HepG2 (cell line): ENCODE results near the gene SLC22A7. TPM values are rescaled to one million over a fixed set of nuclear protein-coding genes. Genes with fewer than 3 reads are reported as not detected.

Experiments
- ARID2 ChIP-seq: sonication (generic); formaldehyde crosslinking; IDR thresholded peaks from 2 replicates; pipeline ENCODE4 v1.8.1; 2022; ENCODE audit warnings: mild to moderate bottlenecking, missing genetic modification reagents, borderline replicate concordance
- ARNT ChIP-seq: fragments of 450-650 bp; IDR thresholded peaks from 2 replicates; pipeline ENCODE4 v1.6.1; 2017
- BRD4 ChIP-seq: sonication (generic); formaldehyde crosslinking; IDR thresholded peaks from 2 replicates; pipeline ENCODE4 v1.4.0; 2020; ENCODE audit warnings: missing genetic modification reagents
- CBX5 ChIP-seq: sonication (generic); formaldehyde crosslinking; IDR thresholded peaks from 2 replicates; pipeline ENCODE4 v1.4.0; 2020; ENCODE audit warnings: missing genetic modification reagents, borderline replicate concordance
- FOXK1 ChIP-seq: sonication (generic); formaldehyde crosslinking; IDR thresholded peaks from 2 replicates; pipeline ENCODE4 v1.4.0; 2020; ENCODE audit warnings: low read depth, missing genetic modification reagents, borderline replicate concordance
- GZF1 ChIP-seq: sonication (generic); formaldehyde crosslinking; IDR thresholded peaks from 2 replicates; pipeline ENCODE4 v1.5.1; 2020; ENCODE audit warnings: mild to moderate bottlenecking, missing genetic modification reagents
- KLF12 ChIP-seq: sonication (generic); formaldehyde crosslinking; IDR thresholded peaks from 2 replicates; pipeline ENCODE4 v1.4.0; 2020; ENCODE audit warnings: missing genetic modification reagents, borderline replicate concordance
- MAFK ChIP-seq, 2 experiments: IDR thresholded peaks in 1 of 2; conservative IDR thresholded peaks in 1 of 2; 2 replicates each; pipeline ENCODE4 v1.6.1; 2011; ENCODE audit warnings: improper control_type of control experiment in 2 of 2, low read length in 2 of 2
- MYC ChIP-seq: sonication (generic); formaldehyde crosslinking; IDR thresholded peaks from 2 replicates; pipeline ENCODE4 v1.9.0; 2021; ENCODE audit warnings: missing genetic modification reagents, borderline replicate concordance
- NR1H2 ChIP-seq: sonication (generic); formaldehyde crosslinking; IDR thresholded peaks from 2 replicates; pipeline ENCODE4 v1.8.1; 2022; ENCODE audit warnings: low read depth, missing genetic modification reagents, borderline replicate concordance
- POGZ ChIP-seq: sonication (generic); formaldehyde crosslinking; IDR thresholded peaks from 2 replicates; pipeline ENCODE4 v1.4.0; 2020; ENCODE audit warnings: mild to moderate bottlenecking, missing genetic modification reagents
- RFXAP ChIP-seq: sonication (generic); formaldehyde crosslinking; IDR thresholded peaks from 2 replicates; pipeline ENCODE4 v1.4.0; 2020; ENCODE audit warnings: missing genetic modification reagents, borderline replicate concordance
- SRY ChIP-seq: sonication (generic); formaldehyde crosslinking; IDR thresholded peaks from 2 replicates; pipeline ENCODE4 v1.8.0; 2022; ENCODE audit warnings: mild to moderate bottlenecking, missing genetic modification reagents
- ZFP37 ChIP-seq: sonication (generic); formaldehyde crosslinking; IDR thresholded peaks from 2 replicates; pipeline ENCODE4 v1.4.0; 2020; ENCODE audit warnings: missing genetic modification reagents, borderline replicate concordance
- ZFX ChIP-seq: sonication (generic); formaldehyde crosslinking; IDR thresholded peaks from 2 replicates; pipeline ENCODE4 v1.4.0; 2020; ENCODE audit warnings: mild to moderate bottlenecking, low read depth, missing genetic modification reagents, moderate library complexity
- ZNF124 ChIP-seq: sonication (generic); formaldehyde crosslinking; IDR thresholded peaks from 2 replicates; pipeline ENCODE4 v1.4.0; 2020; ENCODE audit warnings: missing genetic modification reagents
- ZNF143 ChIP-seq: sonication (generic); formaldehyde crosslinking; IDR thresholded peaks from 2 replicates; pipeline ENCODE4 v1.4.0; 2020; ENCODE audit warnings: missing genetic modification reagents
- ZNF160 ChIP-seq: sonication (generic); formaldehyde crosslinking; IDR thresholded peaks from 2 replicates; pipeline ENCODE4 v1.8.0; 2022; ENCODE audit warnings: mild to moderate bottlenecking, inconsistent platforms, missing genetic modification reagents
- ZNF20 ChIP-seq: sonication (generic); formaldehyde crosslinking; IDR thresholded peaks from 2 replicates; pipeline ENCODE4 v1.4.0; 2020; ENCODE audit warnings: mild to moderate bottlenecking, moderate library complexity, missing genetic modification reagents
- ZNF264 ChIP-seq: sonication (generic); formaldehyde crosslinking; IDR thresholded peaks from 2 replicates; pipeline ENCODE4 v1.4.0; 2020; ENCODE audit warnings: missing genetic modification reagents
- ZNF430 ChIP-seq: sonication (generic); formaldehyde crosslinking; IDR thresholded peaks from 2 replicates; pipeline ENCODE4 v1.9.0; 2021; ENCODE audit warnings: mild to moderate bottlenecking, missing genetic modification reagents
- ZNF776 ChIP-seq: sonication (generic); formaldehyde crosslinking; IDR thresholded peaks from 2 replicates; pipeline ENCODE4 v1.4.0; 2020; ENCODE audit warnings: mild to moderate bottlenecking, missing genetic modification reagents
- ZNF790 ChIP-seq: sonication (generic); formaldehyde crosslinking; IDR thresholded peaks from 2 replicates; pipeline ENCODE4 v1.8.0; 2022; ENCODE audit warnings: missing genetic modification reagents, mild to moderate bottlenecking, borderline replicate concordance
- polyA plus RNA-seq, 8 experiments: library from polyadenylated mRNA; depleted of rRNA in 3 of 8; stranded (reverse) in 7 of 8; unstranded in 1 of 8; fragments of >200 nt; fragmentation: Illumina TruSeq in 4 of 8; extraction: Trizol in 4 of 8; gene quantifications; 2 replicates each; pipeline versions ENCODE4 v1.2.1 to v1.2.3, GENCODE V29; 2011 to 2016; ENCODE audit warnings: low read depth in 4 of 8, missing spikeins in 1 of 8, mixed read lengths in 1 of 8; ENCODE audit not compliant: insufficient read depth in 1 of 8
- total RNA-seq, 5 experiments: library from RNA; depleted of rRNA; stranded (reverse); fragments of >200 nt; fragmentation: Illumina TruSeq; extraction: Trizol; gene quantifications; 2 replicates each; pipeline ENCODE4 v1.2.3, GENCODE V29; 2016; ENCODE audit warnings: low read depth in 1 of 5
- TF ChIP-seq, protein P1 (sequence below): IDR thresholded peaks from 2 replicates; pipeline ENCODE4 v1.6.1; 2016; ENCODE audit warnings: low read depth, missing genetic modification reagents, missing compliant biosample characterization
- TF ChIP-seq, protein P2 (sequence below): sonication (generic); formaldehyde crosslinking; IDR thresholded peaks from 2 replicates; pipeline ENCODE4 v1.5.1; 2020; ENCODE audit warnings: missing genetic modification reagents, mild to moderate bottlenecking, borderline replicate concordance

The SLC22A7 gene
- total and polyA plus RNA-seq, 2 of the 13 experiments (the other 11 are each of a cell fraction or from before 2014, with no cell fraction given), result 5.3 to 22.6 TPM

DNA sequence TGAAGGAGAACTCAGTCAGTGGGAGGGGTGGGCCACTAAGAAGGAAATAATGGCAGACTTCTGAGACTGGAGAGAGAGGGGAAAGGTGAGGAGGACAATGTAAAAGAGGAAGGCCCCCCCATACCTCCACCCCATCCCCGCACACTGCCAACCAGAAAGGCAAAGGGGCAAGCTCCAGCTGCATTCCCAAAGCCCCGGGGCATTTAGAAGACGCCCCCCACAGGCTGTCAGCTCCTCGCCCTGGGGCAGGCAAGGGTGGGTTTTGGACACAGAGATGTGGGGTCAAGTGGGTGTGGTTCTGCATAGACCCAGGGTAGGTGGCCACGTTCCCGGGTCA, 20.8 kb upstream of the SLC22A7 start (continued):
- TF ChIP-seq, protein P1, sequence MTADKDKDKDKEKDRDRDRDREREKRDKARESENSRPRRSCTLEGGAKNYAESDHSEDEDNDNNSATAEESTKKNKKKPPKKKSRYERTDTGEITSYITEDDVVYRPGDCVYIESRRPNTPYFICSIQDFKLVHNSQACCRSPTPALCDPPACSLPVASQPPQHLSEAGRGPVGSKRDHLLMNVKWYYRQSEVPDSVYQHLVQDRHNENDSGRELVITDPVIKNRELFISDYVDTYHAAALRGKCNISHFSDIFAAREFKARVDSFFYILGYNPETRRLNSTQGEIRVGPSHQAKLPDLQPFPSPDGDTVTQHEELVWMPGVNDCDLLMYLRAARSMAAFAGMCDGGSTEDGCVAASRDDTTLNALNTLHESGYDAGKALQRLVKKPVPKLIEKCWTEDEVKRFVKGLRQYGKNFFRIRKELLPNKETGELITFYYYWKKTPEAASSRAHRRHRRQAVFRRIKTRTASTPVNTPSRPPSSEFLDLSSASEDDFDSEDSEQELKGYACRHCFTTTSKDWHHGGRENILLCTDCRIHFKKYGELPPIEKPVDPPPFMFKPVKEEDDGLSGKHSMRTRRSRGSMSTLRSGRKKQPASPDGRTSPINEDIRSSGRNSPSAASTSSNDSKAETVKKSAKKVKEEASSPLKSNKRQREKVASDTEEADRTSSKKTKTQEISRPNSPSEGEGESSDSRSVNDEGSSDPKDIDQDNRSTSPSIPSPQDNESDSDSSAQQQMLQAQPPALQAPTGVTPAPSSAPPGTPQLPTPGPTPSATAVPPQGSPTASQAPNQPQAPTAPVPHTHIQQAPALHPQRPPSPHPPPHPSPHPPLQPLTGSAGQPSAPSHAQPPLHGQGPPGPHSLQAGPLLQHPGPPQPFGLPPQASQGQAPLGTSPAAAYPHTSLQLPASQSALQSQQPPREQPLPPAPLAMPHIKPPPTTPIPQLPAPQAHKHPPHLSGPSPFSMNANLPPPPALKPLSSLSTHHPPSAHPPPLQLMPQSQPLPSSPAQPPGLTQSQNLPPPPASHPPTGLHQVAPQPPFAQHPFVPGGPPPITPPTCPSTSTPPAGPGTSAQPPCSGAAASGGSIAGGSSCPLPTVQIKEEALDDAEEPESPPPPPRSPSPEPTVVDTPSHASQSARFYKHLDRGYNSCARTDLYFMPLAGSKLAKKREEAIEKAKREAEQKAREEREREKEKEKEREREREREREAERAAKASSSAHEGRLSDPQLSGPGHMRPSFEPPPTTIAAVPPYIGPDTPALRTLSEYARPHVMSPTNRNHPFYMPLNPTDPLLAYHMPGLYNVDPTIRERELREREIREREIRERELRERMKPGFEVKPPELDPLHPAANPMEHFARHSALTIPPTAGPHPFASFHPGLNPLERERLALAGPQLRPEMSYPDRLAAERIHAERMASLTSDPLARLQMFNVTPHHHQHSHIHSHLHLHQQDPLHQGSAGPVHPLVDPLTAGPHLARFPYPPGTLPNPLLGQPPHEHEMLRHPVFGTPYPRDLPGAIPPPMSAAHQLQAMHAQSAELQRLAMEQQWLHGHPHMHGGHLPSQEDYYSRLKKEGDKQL, result no peak
- TF ChIP-seq ZNF264 (CRISPR knock-in tag), result 0 out of 2 replicates have a peak, but pooled peaks have one; percentile 27
- 0 out of 2 replicates have a peak, but pooled peaks have one; percentile 8 for TF ChIP-seq NR1H2 (CRISPR knock-in tag)
- TF ChIP-seq ZFP37 (CRISPR knock-in tag), result no peak; the same call in 1 of the 2 replicates
- 0 out of 2 replicates have a peak, but pooled peaks have one; percentile 67 for TF ChIP-seq ARID2 (CRISPR knock-in tag)
- no peak for TF ChIP-seq ZNF430 (CRISPR knock-in tag)
- TF ChIP-seq CBX5 (CRISPR knock-in tag), result no peak
- no peak for TF ChIP-seq SRY (CRISPR knock-in tag)
- no peak for TF ChIP-seq MAFK (conservative IDR thresholded peaks at IDR 0.05 in 1 of 2, IDR thresholded peaks at IDR 0.05 in 1 of 2; ENCODE audit: low read length in 2 of 2)
- TF ChIP-seq BRD4 (CRISPR knock-in tag), result no peak; the same call in 1 of the 2 replicates
- TF ChIP-seq, protein P2, sequence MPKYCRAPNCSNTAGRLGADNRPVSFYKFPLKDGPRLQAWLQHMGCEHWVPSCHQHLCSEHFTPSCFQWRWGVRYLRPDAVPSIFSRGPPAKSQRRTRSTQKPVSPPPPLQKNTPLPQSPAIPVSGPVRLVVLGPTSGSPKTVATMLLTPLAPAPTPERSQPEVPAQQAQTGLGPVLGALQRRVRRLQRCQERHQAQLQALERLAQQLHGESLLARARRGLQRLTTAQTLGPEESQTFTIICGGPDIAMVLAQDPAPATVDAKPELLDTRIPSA (CRISPR knock-in tag), result no peak
- 0 out of 2 replicates have a peak, but pooled peaks have one; percentile 48 for TF ChIP-seq ZNF776 (CRISPR knock-in tag)
- TF ChIP-seq ZNF790 (CRISPR knock-in tag), result no peak
- TF ChIP-seq MYC (CRISPR knock-in tag), result 0 out of 2 replicates have a peak, but pooled peaks have one; percentile 15
- TF ChIP-seq POGZ, result 0 out of 2 replicates have a peak, but pooled peaks have one; percentile 11
- no peak for TF ChIP-seq FOXK1 (CRISPR knock-in tag)
- TF ChIP-seq GZF1 (CRISPR knock-in tag), result 0 out of 2 replicates have a peak, but pooled peaks have one; percentile 21
- TF ChIP-seq RFXAP, result 0 out of 2 replicates have a peak, but pooled peaks have one; percentile 66
- TF ChIP-seq ZNF20 (CRISPR knock-in tag), result 0 out of 2 replicates have a peak, but pooled peaks have one; percentile 48
- 0 out of 2 replicates have a peak, but pooled peaks have one; percentile 75 for TF ChIP-seq KLF12 (CRISPR knock-in tag)
- TF ChIP-seq ZFX (CRISPR knock-in tag), result no peak
- no peak for TF ChIP-seq ARNT
- TF ChIP-seq ZNF124 (CRISPR knock-in tag), result no peak
- TF ChIP-seq ZNF143 (CRISPR knock-in tag), result peak; percentile 20; the same call in 1 of the 2 replicates
- TF ChIP-seq ZNF160 (CRISPR knock-in tag), result no peak; the same call in 1 of the 2 replicates
